Sciatic nerve (tissue), 2 donors: ENCODE results near the gene FUT1. TPM values are rescaled to one million over a fixed set of nuclear protein-coding genes. Genes with fewer than 3 reads are reported as not detected.

Experiments
- ATAC-seq: fragments of 200-7000 bp; cut with Tn5 transposase; one replicate; pipeline ENCODE4 v1.9.1; 2020; ENCODE audit warnings: mild to moderate bottlenecking, moderate library complexity
- DNase-seq: peaks from one replicate; pipeline ENCODE4 v3.0.0-alpha.2; 2020; ENCODE audit warnings: low spot score
- intact Hi-C: fragments of 100-400 bp; cut with DNase I; formaldehyde crosslinking; loops from one replicate; pipeline ENCODE4 v1.14.2; 2022
- total RNA-seq: library from RNA; stranded (reverse); fragmentation: NEBNext Ultra II Directional; extraction: Animal tissue kit (Norgen Biotek cat#: 25700); gene quantifications from one replicate; pipeline ENCODE4 v1.2.1, GENCODE V29; 2021
- donor health status: DM: no; HTN: no; CAD: no.
- donor health status: DM: no; HTN: no; CAD: no.

The FUT1 gene
- total RNA-seq, 1 donor from 2014 or later = 3.6 TPM

- ATAC-seq (no peak), DNase-seq (no peak)
- intact Hi-C loops = no loop called here
Observed at GRCh38 chr19:48703316-48703715, 49.1 kb downstream of the FUT1 start.

- DNase-seq = no peak
- no peak for ATAC-seq
- intact Hi-C loops = no loop called here
Observed at GRCh38 chr19:48702701-48703100, 49.7 kb downstream of the FUT1 start.

- no peak for ATAC-seq
- intact Hi-C loops = no loop called here
- DNase-seq = no peak
Observed at GRCh38 chr19:48698046-48698445, 54.4 kb downstream of the FUT1 start.

Other genes starting within 250 kb of the FUT1 start
- gene LMTK3, start 240.8 kb downstream of the FUT1 start, total RNA-seq = 0.76 TPM
- gene SULT2B1, start 200.5 kb downstream of the FUT1 start, total RNA-seq = not detected
- gene SPACA4, start 145.9 kb downstream of the FUT1 start, total RNA-seq = not detected
- not detected for gene FAM83E, start 137.6 kb downstream of the FUT1 start, total RNA-seq
- gene RPL18, start 133.5 kb downstream of the FUT1 start, total RNA-seq = 789 TPM
- 21.5 TPM for gene SPHK2, start 133.1 kb downstream of the FUT1 start, total RNA-seq
- 13.7 TPM for gene DBP, start 115.3 kb downstream of the FUT1 start, total RNA-seq
- 10.5 TPM for gene CA11, start 106.5 kb downstream of the FUT1 start, total RNA-seq
- 1.4 TPM for gene NTN5, start 79.6 kb downstream of the FUT1 start, total RNA-seq
- not detected for gene FUT2, start 56.7 kb downstream of the FUT1 start, total RNA-seq
- gene MAMSTR, start 32.9 kb downstream of the FUT1 start, total RNA-seq = 5.8 TPM
- 28.0 TPM for gene RASIP1, start 12.0 kb downstream of the FUT1 start, total RNA-seq
- gene IZUMO1, start 5.7 kb downstream of the FUT1 start, total RNA-seq = 0.27 TPM
- gene FGF21, start 2.9 kb upstream of the FUT1 start, total RNA-seq = not detected
- 38.0 TPM for gene BCAT2, start 58.4 kb upstream of the FUT1 start, total RNA-seq
- 22.2 TPM for gene HSD17B14, start 83.8 kb upstream of the FUT1 start, total RNA-seq
- 519 TPM for gene PLEKHA4, start 116.0 kb upstream of the FUT1 start, total RNA-seq
- 95.8 TPM for gene PPP1R15A, start 119.8 kb upstream of the FUT1 start, total RNA-seq
- 1.1 TPM for gene TULP2, start 146.1 kb upstream of the FUT1 start, total RNA-seq
- gene NUCB1, start 147.7 kb upstream of the FUT1 start, total RNA-seq = 262 TPM
- gene DHDH, start 181.1 kb upstream of the FUT1 start, total RNA-seq = 1.1 TPM
- 48.0 TPM for gene BAX, start 202.2 kb upstream of the FUT1 start, total RNA-seq
- gene FTL, start 212.7 kb upstream of the FUT1 start, total RNA-seq = 3,094 TPM
- 42.0 TPM for gene GYS1, start 240.7 kb upstream of the FUT1 start, total RNA-seq
- gene RUVBL2, start 241.2 kb upstream of the FUT1 start, total RNA-seq = 29.9 TPM